IMR-90 (cell line): ENCODE results near the gene DCTD. TPM values are rescaled to one million over a fixed set of nuclear protein-coding genes. Genes with fewer than 3 reads are reported as not detected.

ENCODE experiments used
- ATAC-seq: fragments of 200-7000 bp; cut with Tn5 transposase; 2 replicates; pipeline ENCODE4 v1.9.1; 2020; ENCODE audit warnings: low read depth, mild to moderate bottlenecking, moderate library complexity
- BruUV-seq: library from RNA; stranded (reverse); fragments of 400-500 nt; replicated peaks from 2 replicates; lab custom pipeline; 2021; lab: Mats Ljungman, UMichigan
- CTCF ChIA-PET: fragments of 300-600 bp; formaldehyde crosslinking; extraction: SDS; loops from one replicate; lab custom pipeline; 2021; ENCODE audit warnings: antibody characterized with exemption; lab: Yijun Ruan, JAX
- POLR2A ChIA-PET: fragments of 300-600 bp; sonication (Branson Sonifier 250); formaldehyde crosslinking; loops from one replicate; lab custom pipeline; 2022; ENCODE audit warnings: antibody characterized with exemption; ENCODE audit not compliant: unreplicated experiment; lab: Charles Lee
- DNase-seq: peaks from one replicate; pipeline ENCODE4 v3.0.0; 2013
- H2AFZ ChIP-seq: replicated peaks from 2 replicates; pipeline ENCODE3; 2013; ENCODE audit warnings: low read length, mild to moderate bottlenecking; ENCODE audit not compliant: poor library complexity
- H2AK5ac ChIP-seq: 2 replicates; pipeline ENCODE4 v1.6.1; 2013; ENCODE audit warnings: low read depth, low read length, inconsistent platforms
- H2AK9ac ChIP-seq: replicated peaks from 2 replicates; pipeline ENCODE3; 2013; ENCODE audit warnings: mild to moderate bottlenecking, low read depth, low read length, moderate library complexity; ENCODE audit not compliant: poor library complexity
- H2BK120ac ChIP-seq: 2 replicates; pipeline ENCODE4 v1.6.1; 2013; ENCODE audit warnings: low read depth, low read length, inconsistent platforms
- H2BK15ac ChIP-seq: 3 replicates; pipeline ENCODE4 v1.6.1; 2013; ENCODE audit warnings: low read depth, low read length, inconsistent platforms
- H2BK20ac ChIP-seq: 2 replicates; pipeline ENCODE4 v1.6.1; 2013; ENCODE audit warnings: low read depth, mild to moderate bottlenecking, inconsistent platforms, low read length, moderate library complexity
- H2BK5ac ChIP-seq: 2 replicates; pipeline ENCODE4 v1.6.1; 2013; ENCODE audit warnings: mild to moderate bottlenecking, low read depth, low read length, inconsistent platforms; ENCODE audit not compliant: poor library complexity, severe bottlenecking
- H3K14ac ChIP-seq: replicated peaks from 2 replicates; pipeline ENCODE4 v1.6.1; 2013; ENCODE audit warnings: low read depth, low read length, inconsistent platforms
- H3K18ac ChIP-seq: 2 replicates; pipeline ENCODE4 v1.6.1; 2013; ENCODE audit warnings: low read depth, low read length, control low read depth
- H3K23ac ChIP-seq: 2 replicates; pipeline ENCODE4 v1.6.1; 2013; ENCODE audit warnings: low read depth, low read length, inconsistent platforms
- H3K27ac ChIP-seq: 2 replicates; pipeline ENCODE4 v1.5.1; 2013; ENCODE audit warnings: mild to moderate bottlenecking, control low read depth, low read length; ENCODE audit not compliant: insufficient read depth
- H3K27me3 ChIP-seq: 2 replicates; pipeline ENCODE4 v1.6.1; 2013; ENCODE audit warnings: low read length; ENCODE audit not compliant: control insufficient read depth, insufficient read depth
- H3K36me3 ChIP-seq: 2 replicates; pipeline ENCODE4 v1.6.1; 2013; ENCODE audit warnings: low read length, mixed read lengths; ENCODE audit not compliant: control insufficient read depth, insufficient read depth
- H3K4ac ChIP-seq: 2 replicates; pipeline ENCODE4 v1.6.1; 2013; ENCODE audit warnings: low read depth, low read length, inconsistent platforms
- H3K4me1 ChIP-seq: 2 replicates; pipeline ENCODE4 v1.6.1; 2013; ENCODE audit warnings: low read length, mixed read lengths; ENCODE audit not compliant: control insufficient read depth, insufficient read depth
- H3K4me2 ChIP-seq: 2 replicates; pipeline ENCODE4 v1.6.1; 2013; ENCODE audit warnings: low read depth, mild to moderate bottlenecking, control low read depth, low read length, moderate library complexity
- H3K4me3 ChIP-seq: 2 replicates; pipeline ENCODE4 v1.5.1; 2013; ENCODE audit warnings: low read depth, mild to moderate bottlenecking, control low read depth, low read length, moderate library complexity; ENCODE audit not compliant: insufficient read depth
- H3K56ac ChIP-seq: 2 replicates; pipeline ENCODE4 v1.6.1; 2013; ENCODE audit warnings: low read length, inconsistent platforms; ENCODE audit not compliant: insufficient read depth; ENCODE audit errors: extremely low read depth
- H3K79me1 ChIP-seq, 2 experiments: 2 replicates each; pipeline ENCODE4 v1.6.1; 2013; ENCODE audit warnings: low read length in 2 of 2, inconsistent platforms in 1 of 2, low read depth in 1 of 2
- H3K9ac ChIP-seq: 2 replicates; pipeline ENCODE4 v1.6.1; 2013; ENCODE audit warnings: low read depth, low read length, control low read depth
- H3K9me1 ChIP-seq: 2 replicates; pipeline ENCODE4 v1.6.1; 2013; ENCODE audit warnings: low read length, inconsistent platforms; ENCODE audit not compliant: insufficient read depth
- H3K9me3 ChIP-seq: 2 replicates; pipeline ENCODE4 v1.6.1; 2013; ENCODE audit warnings: low read length; ENCODE audit not compliant: control insufficient read depth, insufficient read depth
- H4K20me1 ChIP-seq: 2 replicates; pipeline ENCODE4 v1.6.1; 2013; ENCODE audit warnings: low read length, inconsistent platforms; ENCODE audit not compliant: insufficient read depth
- H4K5ac ChIP-seq: 2 replicates; pipeline ENCODE4 v1.6.1; 2013; ENCODE audit warnings: mild to moderate bottlenecking, low read depth, low read length, control low read depth
- H4K8ac ChIP-seq, 2 experiments: 2 replicates each; pipeline ENCODE4 v1.6.1; 2013; ENCODE audit warnings: low read depth in 2 of 2, low read length in 2 of 2, control low read depth in 1 of 2, inconsistent platforms in 1 of 2
- H4K91ac ChIP-seq: 2 replicates; pipeline ENCODE4 v1.6.1; 2013; ENCODE audit warnings: low read depth, low read length, inconsistent platforms; ENCODE audit not compliant: insufficient read depth
- CHD1 ChIP-seq: IDR thresholded peaks from 2 replicates; pipeline ENCODE4 v1.6.1; 2012; ENCODE audit warnings: low read depth, low read length, improper control_type of control experiment
- MXI1 ChIP-seq: IDR thresholded peaks from 2 replicates; pipeline ENCODE4 v1.6.1; 2012; ENCODE audit warnings: low read depth, mild to moderate bottlenecking, low read length, moderate library complexity, borderline replicate concordance
- RAD21 ChIP-seq: IDR thresholded peaks from 2 replicates; pipeline ENCODE4 v1.6.1; 2012; ENCODE audit warnings: low read length, improper control_type of control experiment
- RCOR1 ChIP-seq: IDR thresholded peaks from 2 replicates; pipeline ENCODE4 v1.6.1; 2012; ENCODE audit warnings: mild to moderate bottlenecking, low read length, improper control_type of control experiment; ENCODE audit not compliant: insufficient replicate concordance
- WGBS, 2 experiments: methylation state at CpG; one replicate each; pipeline versions ENCODE4 v1.1.5 to v1.1.7; 2013; ENCODE audit warnings: missing lambda C conversion rate in 2 of 2; ENCODE audit not compliant: insufficient read length in 1 of 2; ENCODE audit errors: extremely low coverage in 2 of 2; 5-methylcytosine and 5-hydroxymethylcytosine counted together
- dilution Hi-C: fragments of 300-500 bp; cut with HindIII; formaldehyde crosslinking; loops from one replicate; pipeline ENCODE4 v1.14.3; 2018; ENCODE audit warnings: low sequenced_read_pairs; ENCODE audit not compliant: unreplicated experiment
- in situ Hi-C: fragments of 300-500 bp; cut with MboI; formaldehyde crosslinking; loops from 3 replicates; pipeline ENCODE4 v1.14.3; 2019; ENCODE audit warnings: low sequenced_read_pairs, inconsistent platforms, mixed read lengths
- intact Hi-C: fragments of 100-400 bp; cut with micrococcal nuclease; formaldehyde crosslinking; loops from 2 replicates; pipeline ENCODE4 v1.10.0; 2022
- polyA plus RNA-seq, 3 experiments: library from polyadenylated mRNA; depleted of rRNA; stranded (reverse); fragments of >200 nt; gene quantifications; 2 replicates each; pipeline ENCODE4 v1.2.3, GENCODE V29; 2012; ENCODE audit warnings: low replicate concordance in 1 of 3
- total RNA-seq: library from RNA; depleted of rRNA; stranded (reverse); fragments of >200 nt; gene quantifications from 2 replicates; pipeline ENCODE4 v1.2.3, GENCODE V29; 2012

DCTD gene
- total and polyA plus RNA-seq, 2 of the 4 experiments (the other 2 are of a cell fraction) = 90.3 to 127 TPM

GRCh38 chr4:182904211-182904761, 12.9 kb downstream of the DCTD start:
- H2BK15ac ChIP-seq = no peak overlapping the region
- no peak overlapping the region for H3K9ac ChIP-seq
- no peak overlapping the region for H3K4me3 ChIP-seq
- no peaks in the 10 kb centered on the region for H3K9me3 ChIP-seq
- ATAC-seq = no peak
- ChIA-PET POLR2A (interaction anchor here (0.8 kb wide), 1 partner anchor 11 kb away, joined by 4 read pairs; no protein-coding TSS in a partner anchor), CTCF (no interaction called here)
- DNase-seq = no peak
- BruUV-seq = no TSS peak
- TF ChIP-seq MXI1 = no peak
- TF ChIP-seq RAD21 = no peak
- TF ChIP-seq CHD1 = no peak
- no peak for TF ChIP-seq RCOR1
- H3K36me3 ChIP-seq = peaks cover 33% of the 10 kb centered on the region
- dilution Hi-C loops = loop anchor here (25.0 kb wide), 1 partner anchor 358 kb away; no protein-coding TSS in a partner anchor
- 83% methylated on average over 3 of the region's 12 CpGs; no CpG with 5 or more reads in 1 of the 2 experiments for WGBS, 2 experiments
- H2AFZ ChIP-seq = no peak overlapping the region
- H3K4ac ChIP-seq = no peak overlapping the region
- H3K9me1 ChIP-seq = peaks cover 21% of the 10 kb centered on the region
- H3K4me1 ChIP-seq = peaks cover 8% of the 10 kb centered on the region
- no peak overlapping the region for H4K8ac ChIP-seq
- H4K20me1 ChIP-seq = peaks cover 12% of the 10 kb centered on the region; the same call in 1 of the 2 replicates
- no peak overlapping the region for H4K5ac ChIP-seq
- H2AK9ac ChIP-seq = no peak overlapping the region
- H3K27me3 ChIP-seq = no peaks in the 10 kb centered on the region
- H3K23ac ChIP-seq = no peak overlapping the region
- no peak overlapping the region for H3K56ac ChIP-seq
- intact Hi-C loops = no loop called here
- H4K91ac ChIP-seq = no peak overlapping the region
- H3K14ac ChIP-seq = no peak overlapping the region
- in situ Hi-C loops = no loop called here
- peaks cover 16 to 61% of the 10 kb centered on the region in 2 experiments for H3K79me1 ChIP-seq
- H3K18ac ChIP-seq = no peak overlapping the region
- no peak overlapping the region for H2AK5ac ChIP-seq
- H2BK5ac ChIP-seq = no peak overlapping the region
- H3K4me2 ChIP-seq = no peak overlapping the region
- no peak overlapping the region for H2BK120ac ChIP-seq
- H2BK20ac ChIP-seq = no peak overlapping the region
- H3K27ac ChIP-seq = no peak overlapping the region
